Measurements from ENCODE around the gene RAB43.
"Not testable (repeated sequence)": the region's sequence is repeated elsewhere in the genome, so short reads cannot be mapped to it uniquely, and the experiment has no call there.

RAB43 gene

GRCh38 chr3:129122412-129123011 is 908 bp upstream of the RAB43 start:
- DNase-seq (ENCODE audit: low read depth in 1 of 2, low spot score in 1 of 2): no peak

GRCh38 chr3:129121016-129121791 is 400 bp downstream of the RAB43 start:
- peak in 1 of 2 donors; percentile 44 for DNase-seq (ENCODE audit: low read depth in 1 of 2, low spot score in 1 of 2)

GRCh38 chr3:129120254-129121004 is 1.2 kb downstream of the RAB43 start:
- DNase-seq (ENCODE audit: low read depth in 1 of 2, low spot score in 1 of 2): peak; percentile 67 to 90

GRCh38 chr3:129119365-129120100 is 2.1 kb downstream of the RAB43 start:
- DNase-seq (ENCODE audit: low read depth in 1 of 2, low spot score in 1 of 2): no peak

- peak in 1 of 2 donors; percentile 47 for DNase-seq (ENCODE audit: low read depth in 1 of 2, low spot score in 1 of 2)
Observed at GRCh38 chr3:129118745-129119144, 2.9 kb downstream of the RAB43 start.

GRCh38 chr3:129117134-129117533 is 4.5 kb downstream of the RAB43 start:
- DNase-seq (ENCODE audit: low read depth in 1 of 2, low spot score in 1 of 2): no peak

- DNase-seq (ENCODE audit: low read depth in 1 of 2, low spot score in 1 of 2): no peak
Observed at GRCh38 chr3:129116482-129116946, 5.1 kb downstream of the RAB43 start.

GRCh38 chr3:129114455-129114854 is 7.1 kb downstream of the RAB43 start:
- no peak for DNase-seq (ENCODE audit: low read depth in 1 of 2, low spot score in 1 of 2)

GRCh38 chr3:129112308-129113052 is 9.1 kb downstream of the RAB43 start:
- DNase-seq (ENCODE audit: low read depth in 1 of 2, low spot score in 1 of 2): no peak

- not testable (repeated sequence) for DNase-seq (ENCODE audit: low read depth in 1 of 2, low spot score in 1 of 2)
Observed at GRCh38 chr3:129111076-129111780, 10.4 kb downstream of the RAB43 start.

GRCh38 chr3:129107793-129108192 is 13.8 kb downstream of the RAB43 start:
- DNase-seq (ENCODE audit: low read depth in 1 of 2, low spot score in 1 of 2): no peak

- no peak for DNase-seq (ENCODE audit: low read depth in 1 of 2, low spot score in 1 of 2)
Observed at GRCh38 chr3:129106866-129107565, 14.6 kb downstream of the RAB43 start.

- DNase-seq (ENCODE audit: low read depth in 1 of 2, low spot score in 1 of 2): no peak
Observed at GRCh38 chr3:129106320-129106719, 15.3 kb downstream of the RAB43 start.

- no peak for DNase-seq (ENCODE audit: low read depth in 1 of 2, low spot score in 1 of 2)
Observed at GRCh38 chr3:129105862-129106261, 15.7 kb downstream of the RAB43 start.

GRCh38 chr3:129104498-129105079 is 17.0 kb downstream of the RAB43 start:
- no peak for DNase-seq (ENCODE audit: low read depth in 1 of 2, low spot score in 1 of 2)

- DNase-seq (ENCODE audit: low read depth in 1 of 2, low spot score in 1 of 2): no peak
Observed at GRCh38 chr3:129104051-129104450, 17.6 kb downstream of the RAB43 start.

- DNase-seq (ENCODE audit: low read depth in 1 of 2, low spot score in 1 of 2): no peak
Observed at GRCh38 chr3:129103296-129103695, 18.3 kb downstream of the RAB43 start.

GRCh38 chr3:129101370-129102138 is 20.1 kb downstream of the RAB43 start:
- DNase-seq (ENCODE audit: low read depth in 1 of 2, low spot score in 1 of 2): no peak
